GM12801 (cell line): Measurements from ENCODE around the gene RUNX1.

ENCODE experiments used
- TF ChIP-seq, protein P1 (sequence below): IDR thresholded peaks from one replicate; pipeline ENCODE4 v1.5.1; 2011; ENCODE audit warnings: control low read depth; ENCODE audit not compliant: insufficient read length; ENCODE audit errors: extremely low read depth

The RUNX1 gene

DNA sequence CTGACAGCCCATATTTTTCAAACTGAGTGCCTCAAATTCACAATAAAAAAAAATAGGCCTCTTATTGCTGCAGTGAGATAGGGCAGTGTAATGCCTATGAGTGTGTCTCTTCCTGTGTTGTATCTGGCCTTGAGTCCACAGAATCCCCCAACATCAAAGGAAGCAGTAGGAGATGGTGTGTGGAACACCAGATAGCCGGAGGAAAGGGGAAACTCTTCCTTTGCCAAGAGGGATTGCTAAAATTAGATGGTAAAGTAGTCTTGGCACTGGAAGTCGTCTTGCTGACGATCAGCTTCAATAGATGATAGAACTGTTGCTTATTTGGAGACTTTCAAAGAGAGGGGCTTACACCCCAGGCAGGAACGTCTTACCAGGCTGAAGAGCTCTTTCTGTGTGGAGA, 51.8 kb downstream of the RUNX1 start:
- TF ChIP-seq, protein P1, sequence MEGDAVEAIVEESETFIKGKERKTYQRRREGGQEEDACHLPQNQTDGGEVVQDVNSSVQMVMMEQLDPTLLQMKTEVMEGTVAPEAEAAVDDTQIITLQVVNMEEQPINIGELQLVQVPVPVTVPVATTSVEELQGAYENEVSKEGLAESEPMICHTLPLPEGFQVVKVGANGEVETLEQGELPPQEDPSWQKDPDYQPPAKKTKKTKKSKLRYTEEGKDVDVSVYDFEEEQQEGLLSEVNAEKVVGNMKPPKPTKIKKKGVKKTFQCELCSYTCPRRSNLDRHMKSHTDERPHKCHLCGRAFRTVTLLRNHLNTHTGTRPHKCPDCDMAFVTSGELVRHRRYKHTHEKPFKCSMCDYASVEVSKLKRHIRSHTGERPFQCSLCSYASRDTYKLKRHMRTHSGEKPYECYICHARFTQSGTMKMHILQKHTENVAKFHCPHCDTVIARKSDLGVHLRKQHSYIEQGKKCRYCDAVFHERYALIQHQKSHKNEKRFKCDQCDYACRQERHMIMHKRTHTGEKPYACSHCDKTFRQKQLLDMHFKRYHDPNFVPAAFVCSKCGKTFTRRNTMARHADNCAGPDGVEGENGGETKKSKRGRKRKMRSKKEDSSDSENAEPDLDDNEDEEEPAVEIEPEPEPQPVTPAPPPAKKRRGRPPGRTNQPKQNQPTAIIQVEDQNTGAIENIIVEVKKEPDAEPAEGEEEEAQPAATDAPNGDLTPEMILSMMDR: no peak

DNA sequence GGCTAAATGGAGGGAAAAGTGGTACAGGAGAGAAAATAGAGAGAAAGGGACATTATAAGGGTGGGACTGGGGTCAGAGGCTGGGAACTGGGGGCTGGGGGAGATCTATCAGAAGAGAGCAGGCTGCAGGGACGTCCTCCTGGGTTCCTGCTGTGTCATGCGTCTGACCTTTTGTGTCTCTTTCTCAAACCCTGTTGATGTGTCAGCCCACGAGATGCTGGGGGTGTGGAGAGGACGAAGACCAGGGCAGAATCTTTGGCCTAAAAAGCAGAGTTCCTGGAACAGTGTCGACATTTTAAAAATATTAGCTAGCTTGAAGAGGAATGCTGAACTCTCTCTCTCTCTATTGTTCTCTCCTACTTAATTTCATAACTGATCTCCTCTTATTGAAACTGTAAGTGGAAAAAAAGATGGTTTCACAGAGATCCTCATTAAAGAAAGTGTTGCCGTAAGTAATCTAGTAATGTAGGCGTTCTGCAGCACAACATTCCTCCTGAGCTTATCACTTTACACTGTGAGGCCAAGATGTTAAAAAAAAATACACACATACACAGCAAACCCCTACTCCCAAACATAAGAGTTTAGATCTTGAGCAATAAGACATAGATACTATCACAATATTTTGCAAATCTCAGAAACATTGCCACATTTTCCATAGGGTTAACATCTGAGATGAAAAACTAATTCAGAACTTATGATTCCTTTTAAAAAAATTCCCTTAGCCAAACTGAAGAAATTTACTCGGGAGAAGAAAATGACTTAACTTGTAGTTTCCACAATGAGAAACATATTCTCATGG, 52.6 kb downstream of the RUNX1 start:
- TF ChIP-seq, protein P1: no peak

DNA sequence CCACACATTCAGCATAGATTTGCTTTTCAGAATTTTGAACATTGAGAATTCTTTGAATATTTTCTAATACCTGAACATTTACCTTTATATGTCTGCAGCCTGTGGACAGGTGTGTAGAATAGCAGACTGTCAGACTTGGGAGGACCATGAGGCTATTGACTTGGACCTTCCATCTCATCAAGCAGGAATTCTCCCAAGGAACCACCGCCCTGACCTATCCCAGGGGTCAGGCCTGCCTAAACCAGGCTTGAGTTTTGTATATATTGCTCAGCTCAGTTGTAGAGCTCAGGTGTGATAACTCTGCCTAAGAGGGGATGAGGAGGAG, 53.2 kb downstream of the RUNX1 start:
- TF ChIP-seq, protein P1: no peak

DNA sequence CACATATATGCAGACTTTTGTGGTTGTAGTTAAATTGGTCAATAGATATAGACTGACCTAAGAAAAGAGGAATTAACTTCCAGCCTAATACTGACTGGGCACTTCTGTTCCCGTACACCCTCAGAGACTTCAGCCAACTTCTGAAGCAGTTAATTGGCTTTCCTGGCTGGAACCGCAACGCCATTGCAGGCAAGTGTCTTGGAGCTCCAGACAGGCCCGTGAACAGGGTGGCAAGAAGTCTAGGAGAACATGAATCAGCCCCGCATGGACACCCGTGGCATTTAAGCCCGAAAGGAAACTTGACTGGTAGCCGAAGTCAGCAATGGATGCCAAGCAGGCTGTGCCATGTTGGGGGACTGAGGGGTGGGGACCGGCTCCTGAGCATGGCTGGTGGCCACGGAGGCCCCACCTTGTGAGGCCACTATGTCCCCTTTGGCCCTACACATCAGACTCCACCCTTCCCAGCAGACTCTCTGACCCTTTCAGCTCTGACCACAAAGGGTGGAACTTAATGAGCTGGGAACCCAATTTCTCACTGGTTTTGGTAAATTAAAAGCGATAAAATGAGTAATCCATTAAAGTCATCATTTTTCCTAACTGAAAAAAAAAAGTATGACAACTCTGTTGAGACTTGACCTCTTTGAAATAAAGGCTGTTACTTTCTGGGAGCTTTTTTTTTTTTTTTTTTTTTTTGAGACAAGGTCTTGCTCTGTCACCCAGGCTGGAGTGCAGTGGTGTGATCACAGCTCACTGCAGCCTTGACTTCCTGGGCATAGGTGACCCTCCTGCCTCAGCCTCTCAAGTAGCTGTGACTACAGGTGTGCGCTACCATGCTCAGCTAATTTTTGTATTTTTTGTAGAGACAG, 54.1 kb downstream of the RUNX1 start:
- TF ChIP-seq, protein P1: no peak

DNA sequence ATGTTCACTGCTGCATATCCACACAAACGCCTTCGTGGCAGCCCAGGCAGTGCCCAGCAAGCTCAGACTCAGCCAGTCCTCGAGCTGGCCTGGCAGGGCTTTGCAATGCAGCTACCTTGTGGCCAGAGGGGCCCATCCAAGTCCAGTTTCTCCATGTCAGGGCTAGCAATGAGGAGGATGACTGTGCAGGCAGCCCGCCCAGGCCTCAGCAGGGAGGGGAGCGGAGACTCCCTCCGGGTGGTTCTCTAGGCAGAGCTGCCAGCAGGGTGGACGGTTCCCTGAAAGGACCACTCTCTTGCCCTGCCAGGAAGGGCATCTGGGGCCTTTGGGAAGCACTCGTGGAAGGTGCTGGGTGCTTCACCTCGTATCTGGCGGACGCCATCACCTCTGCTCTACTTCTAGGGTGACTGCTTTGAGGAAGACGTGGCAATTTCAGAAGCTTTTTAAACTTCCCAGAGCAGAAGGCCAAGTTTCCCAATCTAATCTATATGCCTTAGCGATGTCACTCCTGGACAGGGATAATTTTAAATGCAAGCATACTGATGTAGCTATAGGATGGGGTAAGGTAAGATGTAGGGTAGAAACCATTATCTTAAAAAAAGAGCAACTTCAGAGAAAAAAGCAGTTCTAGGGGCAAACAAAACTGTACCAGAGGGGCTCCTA, 56.2 kb downstream of the RUNX1 start:
- TF ChIP-seq, protein P1: no peak

DNA sequence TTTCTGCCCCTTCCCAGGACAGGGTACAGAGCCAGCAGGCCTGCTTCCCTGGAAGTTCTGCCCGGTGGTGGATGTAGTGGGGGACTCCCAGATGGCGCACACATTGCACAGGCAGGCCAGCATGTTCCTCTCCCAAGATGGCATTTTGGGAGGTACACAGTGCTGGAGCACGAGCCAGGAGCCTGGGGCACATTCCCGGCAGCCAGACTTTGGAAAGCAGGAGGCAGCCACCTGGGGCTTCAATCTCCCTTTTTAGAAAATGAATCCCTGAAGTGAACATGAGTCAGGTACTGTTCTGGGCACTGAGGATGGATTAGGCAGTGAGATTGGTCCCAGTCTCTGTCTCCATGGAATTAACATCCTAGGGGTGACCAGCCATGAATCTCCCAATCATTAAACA, 56.9 kb downstream of the RUNX1 start:
- TF ChIP-seq, protein P1: no peak

DNA sequence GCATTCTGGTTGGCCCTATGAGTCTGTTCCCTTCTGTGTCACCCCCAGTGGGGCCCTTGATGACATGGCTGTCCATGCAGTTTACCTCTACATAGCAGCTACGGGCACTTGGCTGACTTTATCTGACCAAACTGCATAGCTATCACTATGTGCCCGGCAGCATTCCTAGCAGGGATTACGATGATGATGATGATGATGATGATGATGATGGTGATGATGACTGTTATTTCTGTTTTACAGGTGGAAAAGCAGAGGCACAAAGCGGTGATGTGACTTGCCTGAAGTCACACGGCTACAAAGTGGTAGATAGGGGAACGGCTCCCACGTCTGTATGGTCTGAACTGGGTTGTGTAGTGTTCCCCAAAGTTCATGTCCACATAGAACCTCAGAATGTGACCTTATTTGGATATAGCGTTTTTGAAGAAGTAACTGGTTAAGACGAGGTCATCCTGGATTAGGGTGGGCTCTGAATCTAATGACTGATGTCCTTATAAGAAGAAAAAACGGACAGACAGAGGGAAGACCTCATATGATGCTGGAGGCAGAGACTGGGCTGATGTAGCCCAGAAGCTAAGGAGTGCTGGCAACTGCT, 57.6 kb downstream of the RUNX1 start:
- TF ChIP-seq, protein P1: no peak
